Middle frontal gyrus (tissue), 1 donor: ENCODE data around the gene LRRC27.
"Not testable (repeated sequence)": the region's sequence is repeated elsewhere in the genome, so short reads cannot be mapped to it uniquely, and the experiment has no call there.

ENCODE experiments used
- DNase-seq: peaks from one replicate; pipeline ENCODE4 v3.0.0-alpha.2; 2015; ENCODE audit warnings: low spot score; ENCODE audit errors: extremely low spot score

Gene LRRC27

GRCh38 chr10:132373241-132373955 lies 41.4 kb downstream of the LRRC27 start:
- DNase-seq = no peak

- no peak for DNase-seq
Observed at GRCh38 chr10:132374176-132374575, 42.2 kb downstream of the LRRC27 start.

- no peak for DNase-seq
Observed at GRCh38 chr10:132374612-132375011, 42.6 kb downstream of the LRRC27 start.

DNA sequence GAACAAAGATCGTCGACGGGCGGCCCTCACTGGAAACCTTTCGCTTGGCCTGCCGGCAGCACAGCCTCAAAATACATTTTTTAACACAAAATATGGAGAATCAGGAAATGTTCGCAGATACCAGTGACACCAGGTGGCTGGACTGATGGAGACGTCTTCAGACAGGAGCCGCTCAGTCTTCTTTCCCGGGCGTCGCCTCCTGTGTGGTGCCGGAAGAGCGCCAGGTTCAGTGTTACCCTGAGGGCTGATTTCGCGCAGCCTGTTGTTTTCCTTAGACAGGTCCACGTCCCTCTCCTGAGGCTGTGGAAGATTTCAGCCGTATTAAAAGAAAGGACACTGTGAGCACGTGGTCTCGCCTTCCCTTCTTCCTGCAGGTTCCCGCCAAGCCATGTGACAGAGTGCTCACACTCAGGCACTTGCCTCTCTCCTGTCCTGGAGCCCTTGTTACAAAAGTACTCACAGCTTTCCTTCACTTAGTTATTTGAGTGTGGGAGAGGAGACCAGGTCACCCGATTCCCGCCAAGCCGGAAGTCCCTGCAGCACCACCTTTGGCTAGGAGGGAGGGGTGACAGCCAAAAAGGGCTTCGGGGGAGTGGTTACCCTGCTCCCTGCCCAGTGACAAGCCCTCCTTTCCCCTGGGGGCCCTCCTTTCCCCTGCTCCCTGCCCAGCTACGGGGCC lies 43.3 kb downstream of the LRRC27 start:
- DNase-seq = no peak

- no peak for DNase-seq
Observed at GRCh38 chr10:132375795-132376297, 43.9 kb downstream of the LRRC27 start.

DNA sequence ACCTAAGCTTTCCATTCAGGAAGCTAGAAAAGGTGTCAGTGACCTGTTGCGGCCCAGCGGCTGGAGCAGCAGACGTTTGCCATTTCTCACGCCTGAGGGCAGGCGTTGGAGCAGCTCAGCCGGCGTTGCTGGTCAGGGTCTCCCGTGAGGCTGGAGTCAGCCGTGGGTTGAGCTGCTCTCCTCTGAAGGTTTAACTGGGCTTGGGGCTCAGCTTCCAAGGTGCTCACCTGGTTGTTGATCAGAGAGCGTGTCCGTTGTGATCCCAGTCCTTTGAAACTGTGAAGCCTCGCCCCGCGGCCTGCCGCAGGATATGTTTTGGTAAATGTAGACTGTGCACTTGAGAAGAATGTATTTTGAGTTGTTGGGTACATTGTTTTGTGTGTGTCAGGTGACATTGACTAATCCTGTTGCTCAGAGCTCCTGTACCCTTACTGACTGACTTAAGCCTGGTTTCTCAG lies 44.4 kb downstream of the LRRC27 start:
- no peak for DNase-seq

DNA sequence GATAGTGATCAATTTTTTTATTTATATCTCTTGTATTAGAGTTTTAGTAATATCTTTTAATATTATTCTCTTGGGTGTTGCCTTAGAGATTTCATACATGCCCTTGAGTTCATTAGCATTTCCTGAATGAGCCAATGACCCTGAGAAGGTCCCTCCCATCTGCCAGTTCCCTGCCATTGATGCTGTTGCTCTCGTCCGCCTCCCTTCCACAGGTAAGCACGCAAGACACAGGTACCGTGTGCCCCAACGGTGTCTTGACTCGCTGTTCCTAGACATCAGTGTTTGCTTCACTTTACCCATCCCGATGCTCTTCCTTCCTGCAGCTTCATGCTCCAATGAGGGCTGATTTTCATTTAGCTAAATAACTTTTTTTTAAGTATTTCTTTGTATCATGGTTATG lies 45.3 kb downstream of the LRRC27 start:
- no peak for DNase-seq

DNA sequence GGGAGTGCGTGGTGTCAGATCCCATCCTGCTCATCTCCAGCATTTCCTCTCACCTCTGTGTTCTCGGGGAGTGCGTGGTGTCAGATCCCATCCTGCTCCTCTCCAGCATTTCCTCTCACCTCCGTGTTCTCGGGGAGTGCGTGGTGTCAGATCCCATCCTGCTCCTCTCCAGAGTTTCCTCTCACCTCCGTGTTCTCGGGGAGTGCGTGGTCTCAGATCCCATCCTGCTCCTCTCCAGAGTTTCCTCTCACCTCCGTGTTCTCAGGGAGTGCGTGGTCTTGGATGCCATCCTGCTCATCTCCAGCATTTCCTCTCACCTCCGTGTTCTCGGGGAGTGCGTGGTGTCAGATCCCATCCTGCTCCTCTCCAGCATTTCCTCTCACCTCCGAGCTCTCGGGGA lies 47.0 kb downstream of the LRRC27 start:
- not testable (repeated sequence) for DNase-seq

- DNase-seq = not testable (repeated sequence)
Observed at GRCh38 chr10:132380986-132381385, 49.0 kb downstream of the LRRC27 start.

DNA sequence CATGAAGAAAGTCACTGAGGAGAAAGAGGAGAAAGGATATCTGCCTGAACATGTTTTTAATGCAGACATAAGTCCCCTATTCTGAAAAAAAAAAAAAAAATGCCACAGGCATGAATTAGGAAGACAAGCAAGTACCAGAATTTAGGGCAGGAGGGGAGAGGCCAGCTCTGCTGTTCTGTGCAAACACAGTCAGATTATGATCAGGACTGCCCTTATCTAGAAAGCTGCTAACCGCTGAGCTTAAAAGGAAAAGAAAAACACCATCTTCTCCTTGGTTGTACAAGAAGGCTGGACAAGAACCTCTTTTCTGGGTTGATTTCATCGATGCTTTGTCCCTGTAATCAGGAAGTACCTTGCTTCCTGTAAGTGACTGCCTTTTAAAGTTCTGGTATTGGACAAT lies 49.7 kb downstream of the LRRC27 start:
- DNase-seq = no peak

- no peak for DNase-seq
Observed at GRCh38 chr10:132382231-132382922, 50.4 kb downstream of the LRRC27 start.

- no peak for DNase-seq
Observed at GRCh38 chr10:132383101-132383500, 51.1 kb downstream of the LRRC27 start.

DNA sequence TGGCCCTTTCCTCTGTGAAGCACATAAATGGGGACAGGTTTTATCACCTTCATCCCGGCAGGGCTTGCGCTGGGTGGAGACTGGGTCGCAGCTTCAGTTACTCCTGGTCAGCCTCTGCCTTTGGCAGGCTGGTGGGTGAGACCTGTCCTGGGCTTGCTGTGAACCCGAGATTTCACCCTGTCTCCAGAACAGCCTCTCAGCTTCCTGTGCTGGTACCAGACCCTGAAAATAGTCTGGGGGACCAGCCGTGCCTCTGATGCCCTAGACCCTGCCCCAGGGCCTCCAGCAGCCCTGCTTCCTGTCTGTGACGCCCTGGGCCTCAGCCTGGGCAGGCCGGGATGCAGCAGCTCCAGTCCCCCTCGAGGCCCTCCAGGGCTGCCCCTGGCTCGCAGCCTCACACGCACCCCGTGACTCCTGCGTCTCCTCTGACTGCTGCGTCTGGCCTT lies 51.8 kb downstream of the LRRC27 start:
- DNase-seq = no peak

- no peak for DNase-seq
Observed at GRCh38 chr10:132384618-132385388, 52.8 kb downstream of the LRRC27 start.

- DNase-seq = no peak
Observed at GRCh38 chr10:132385389-132385667, 53.3 kb downstream of the LRRC27 start.

DNA sequence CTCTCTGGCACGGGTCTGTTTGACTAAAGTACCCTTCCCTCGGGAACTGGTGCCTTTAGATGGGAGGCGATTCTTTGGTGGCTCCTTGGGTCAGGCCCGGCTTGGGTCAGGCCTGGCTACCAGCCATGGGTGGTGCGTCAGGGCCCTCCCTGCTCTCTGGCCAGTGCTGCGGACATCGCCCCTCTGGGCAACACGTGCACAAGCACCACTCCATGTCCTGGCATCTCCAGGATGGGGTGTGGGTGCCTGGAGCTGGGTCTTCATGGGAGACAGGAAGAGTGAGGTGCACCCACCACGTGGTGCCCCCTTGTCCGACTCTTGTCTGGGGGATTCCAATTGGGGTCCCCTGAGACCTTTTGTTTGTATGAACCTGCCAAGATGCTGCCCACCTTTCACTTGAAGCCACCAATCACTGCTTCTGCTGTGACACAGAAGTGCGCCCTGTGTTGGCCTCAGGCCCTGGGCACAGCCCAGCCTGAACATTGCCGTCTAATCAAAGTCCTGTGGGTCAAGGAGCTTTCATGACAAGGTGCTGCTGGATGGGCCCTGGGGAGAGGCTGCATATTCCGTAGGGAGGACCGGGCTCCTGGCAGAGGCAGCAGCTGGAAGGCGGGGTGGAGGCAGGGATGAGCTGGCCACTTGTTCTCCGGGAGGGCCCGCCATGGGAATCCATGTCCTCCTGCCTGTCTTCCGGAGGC lies 53.9 kb downstream of the LRRC27 start:
- DNase-seq = no peak

GRCh38 chr10:132386419-132386831 lies 54.4 kb downstream of the LRRC27 start:
- no peak for DNase-seq

DNA sequence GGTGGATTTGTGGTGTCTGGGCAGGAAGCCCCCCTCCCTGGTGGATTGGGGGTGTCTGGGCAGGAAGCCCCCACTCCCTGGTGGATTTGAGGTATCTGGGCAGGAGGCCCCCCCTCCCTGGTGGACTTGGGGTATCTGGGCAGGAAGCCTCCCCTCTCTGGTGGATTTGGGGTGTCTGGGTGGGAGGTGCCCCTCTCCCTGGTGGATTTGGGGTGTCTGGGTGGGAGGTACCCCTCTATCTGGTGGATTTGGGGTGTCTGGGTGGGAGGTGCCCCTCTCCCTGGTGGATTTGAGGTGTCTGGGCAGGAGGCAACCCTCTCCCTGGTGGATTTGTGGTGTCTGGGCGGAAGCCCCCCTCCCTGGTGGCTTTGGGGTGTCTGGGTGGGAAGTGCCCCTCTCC lies 54.9 kb downstream of the LRRC27 start:
- not testable (repeated sequence) for DNase-seq

DNA sequence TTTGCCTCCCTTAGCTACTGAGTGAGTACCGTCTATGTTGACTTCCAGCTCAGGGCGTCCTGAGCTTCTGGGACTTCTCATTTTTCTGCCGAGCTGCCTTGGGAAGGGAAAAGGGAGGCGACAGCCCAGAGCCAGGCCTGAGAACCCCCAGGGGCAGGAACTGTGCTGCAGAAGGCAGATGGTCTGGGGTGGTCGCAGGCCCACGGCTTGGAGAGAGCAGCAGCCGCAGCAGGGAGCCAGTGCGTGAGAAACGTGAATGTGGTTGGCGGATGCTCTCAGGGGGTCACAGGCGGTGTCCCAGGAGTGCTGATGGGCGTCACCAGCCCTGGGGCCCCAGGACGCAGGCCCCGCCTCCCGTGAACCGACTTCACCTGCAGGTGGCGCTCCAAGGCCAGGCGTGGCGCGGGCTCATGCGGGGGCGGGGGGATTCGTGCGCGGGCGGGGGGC lies 55.8 kb downstream of the LRRC27 start:
- DNase-seq = no peak

- DNase-seq = no peak
Observed at GRCh38 chr10:132388891-132389432, 57.0 kb downstream of the LRRC27 start.
